GM12878 (cell line): ENCODE results near the gene CTDP1. TPM values are rescaled to one million over a fixed set of nuclear protein-coding genes. Genes with fewer than 3 reads are reported as not detected.

ENCODE experiments used
- ATAC-seq: fragments of 200-7000 bp; cut with Tn5 transposase; 3 replicates; pipeline ENCODE4 v1.9.1; 2020; ENCODE audit warnings: mild to moderate bottlenecking, moderate library complexity
- BruUV-seq: library from RNA; stranded (reverse); fragments of 400-500 nt; replicated peaks from 2 replicates; lab custom pipeline; 2021; lab: Mats Ljungman, UMichigan
- CTCF ChIA-PET: fragments of 300-600 bp; sonication (Branson Sonifier 250); formaldehyde crosslinking; extraction: SDS; loops from one replicate; lab custom pipeline; 2021; ENCODE audit warnings: inconsistent platforms; lab: Yijun Ruan, JAX
- POLR2A ChIA-PET: fragments of 350-600 bp; formaldehyde crosslinking; extraction: SDS; loops from one replicate; lab custom pipeline; 2021; ENCODE audit warnings: inconsistent platforms; lab: Charles Lee
- RAD21 ChIA-PET: fragments of 300-600 bp; sonication (Branson Sonifier 250); formaldehyde crosslinking; loops from one replicate; lab custom pipeline; 2023; ENCODE audit warnings: antibody characterized with exemption; ENCODE audit not compliant: unreplicated experiment; lab: Charles Lee
- SMC1A ChIA-PET: fragments of 300-600 bp; sonication (Branson Sonifier 250); formaldehyde crosslinking; loops from one replicate; lab custom pipeline; 2023; ENCODE audit not compliant: unreplicated experiment, uncharacterized antibody; lab: Charles Lee
- DNase-seq: peaks from one replicate; pipeline ENCODE4 v3.0.0-alpha.2; 2011; ENCODE audit warnings: low read depth, low spot score
- FAIRE-seq: peaks from 3 replicates; lab custom pipeline; 2011; peaks lifted over from hg19 to GRCh38; lab: Jason Lieb, UNC
- H2AFZ ChIP-seq: 2 replicates; pipeline ENCODE4 v1.6.0; 2011; ENCODE audit warnings: low read depth, low read length, control low read depth; ENCODE audit not compliant: control insufficient read depth
- H3K27ac ChIP-seq: 2 replicates; pipeline ENCODE4 v1.5.1; 2011; ENCODE audit warnings: control low read depth; ENCODE audit not compliant: control insufficient read depth, insufficient read depth
- H3K27me3 ChIP-seq, 2 experiments: replicated peaks in 1 of 2; 2 replicates each; pipeline versions ENCODE4 v1.6.0 to v1.6.1; 2011; ENCODE audit warnings: low read length in 1 of 2; ENCODE audit not compliant: control insufficient read depth in 2 of 2, insufficient read depth in 2 of 2
- H3K36me3 ChIP-seq, 2 experiments: 2 replicates each; pipeline ENCODE4 v1.5.1; 2011; ENCODE audit warnings: low read length in 1 of 2; ENCODE audit not compliant: control insufficient read depth in 2 of 2, insufficient read depth in 2 of 2
- H3K4me1 ChIP-seq: 2 replicates; pipeline ENCODE4 v1.6.1; 2011; ENCODE audit warnings: mild to moderate bottlenecking, low read length, moderate library complexity, mixed read lengths; ENCODE audit not compliant: control insufficient read depth, insufficient read depth
- H3K4me2 ChIP-seq: 2 replicates; pipeline ENCODE4 v1.6.0; 2011; ENCODE audit warnings: control low read depth; ENCODE audit not compliant: control insufficient read depth, insufficient read depth
- H3K4me3 ChIP-seq: fragments of 200-600 bp; sonication (generic); 2 replicates; pipeline ENCODE4 v1.5.1; 2016
- H3K79me2 ChIP-seq: 2 replicates; pipeline ENCODE4 v1.6.0; 2011; ENCODE audit warnings: low read length; ENCODE audit not compliant: control insufficient read depth, insufficient read depth
- H3K9ac ChIP-seq: 2 replicates; pipeline ENCODE4 v1.8.0; 2011; ENCODE audit warnings: low read length, control low read depth, mixed read lengths; ENCODE audit not compliant: control insufficient read depth, insufficient read depth
- H3K9me3 ChIP-seq: replicated peaks from 3 replicates; pipeline ENCODE4 v1.5.1; 2011; ENCODE audit warnings: mild to moderate bottlenecking, low read length; ENCODE audit not compliant: control insufficient read depth, insufficient read depth
- H4K20me1 ChIP-seq: 2 replicates; pipeline ENCODE4 v1.6.0; 2011; ENCODE audit not compliant: control insufficient read depth, insufficient read depth
- ATF3 ChIP-seq: IDR thresholded peaks from 2 replicates; pipeline ENCODE4 v1.6.1; 2011; ENCODE audit warnings: low read depth, mild to moderate bottlenecking, low read length, moderate library complexity, borderline replicate concordance; ENCODE audit errors: extremely low read depth
- DPF2 ChIP-seq: fragments of 450-650 bp; IDR thresholded peaks from 2 replicates; pipeline ENCODE4 v1.6.1; 2017; ENCODE audit warnings: mild to moderate bottlenecking
- EZH2 ChIP-seq: IDR thresholded peaks from 2 replicates; pipeline ENCODE4 v1.6.1; 2012; ENCODE audit warnings: low read depth, mild to moderate bottlenecking, control low read depth, inconsistent platforms, low read length, borderline replicate concordance; ENCODE audit not compliant: control insufficient read depth
- HSF1 ChIP-seq: fragments of 150-350 bp; IDR thresholded peaks from 2 replicates; pipeline ENCODE4 v1.6.1; 2014; ENCODE audit warnings: mild to moderate bottlenecking, low read depth, low read length
- KAT2A ChIP-seq: conservative IDR thresholded peaks from 2 replicates; pipeline ENCODE4 v1.6.1; 2011; ENCODE audit warnings: low read depth, low read length; ENCODE audit not compliant: control insufficient read depth
- MTA2 ChIP-seq: fragments of 450-650 bp; IDR thresholded peaks from 2 replicates; pipeline ENCODE4 v1.6.1; 2016; ENCODE audit warnings: low read depth, mild to moderate bottlenecking, moderate library complexity
- MXI1 ChIP-seq: fragments of 150-350 bp; IDR thresholded peaks from 2 replicates; pipeline ENCODE4 v1.6.1; 2011; ENCODE audit warnings: low read depth, mild to moderate bottlenecking, inconsistent platforms, low read length, improper control_type of control experiment
- POLR2AphosphoS5 ChIP-seq: IDR thresholded peaks from 2 replicates; pipeline ENCODE4 v1.6.1; 2011; ENCODE audit warnings: mild to moderate bottlenecking, low read length, inconsistent platforms
- POU2F2 ChIP-seq: IDR thresholded peaks from 3 replicates; pipeline ENCODE4 v1.6.1; 2011; ENCODE audit warnings: low read depth, mild to moderate bottlenecking, low read length, borderline replicate concordance
- STAT3 ChIP-seq: IDR thresholded peaks from 2 replicates; pipeline ENCODE4 v1.6.1; 2011; ENCODE audit warnings: low read depth, low read length, improper control_type of control experiment
- TARDBP ChIP-seq: IDR thresholded peaks from 2 replicates; pipeline ENCODE4 v1.6.1; 2016; ENCODE audit warnings: borderline replicate concordance
- YBX1 ChIP-seq: fragments of 450-650 bp; IDR thresholded peaks from 2 replicates; pipeline ENCODE4 v1.6.1; 2016; ENCODE audit warnings: antibody characterized with exemption
- ZNF24 ChIP-seq: fragments of 450-650 bp; IDR thresholded peaks from 2 replicates; pipeline ENCODE4 v1.6.1; 2017; ENCODE audit warnings: antibody characterized with exemption, mild to moderate bottlenecking
- ZNF687 ChIP-seq: fragments of 450-650 bp; IDR thresholded peaks from 2 replicates; pipeline ENCODE4 v1.6.1; 2017; ENCODE audit warnings: mild to moderate bottlenecking, moderate library complexity
- WGBS: methylation state at CpG from one replicate; pipeline ENCODE4 v1.1.6; 2016; ENCODE audit warnings: low lambda C conversion rate; ENCODE audit not compliant: insufficient replicate concordance, insufficient coverage; ENCODE audit errors: missing lambda C conversion rate; 5-methylcytosine and 5-hydroxymethylcytosine counted together
- in situ Hi-C: fragments of 300-500 bp; cut with MboI; formaldehyde crosslinking; loops from 9 replicates; pipeline ENCODE4 v1.14.3; 2018; ENCODE audit warnings: mixed read lengths
- intact Hi-C: fragments of 100-400 bp; cut with micrococcal nuclease; formaldehyde crosslinking; loops from one replicate; pipeline ENCODE4 v1.14.2; 2022; ENCODE audit not compliant: unreplicated experiment
- polyA plus RNA-seq, 11 experiments: library from polyadenylated mRNA; depleted of rRNA in 4 of 11; unstranded in 6 of 11; stranded (reverse) in 5 of 11; fragments of >200 nt; fragmentation: Nextera tagmentation in 4 of 11; fragmentation: Illumina TruSeq in 1 of 11; extraction: Ambion mirVana in 4 of 11; extraction: Trizol in 1 of 11; gene quantifications; 1 replicate in 1 of 11; 2 replicates in 10 of 11; pipeline versions ENCODE4 v1.2.1 to v1.2.3, GENCODE V29; 2011 to 2016; ENCODE audit warnings: inconsistent platforms in 2 of 11, missing spikeins in 2 of 11, low read depth in 1 of 11
- total RNA-seq, 4 experiments: library from RNA; depleted of rRNA in 3 of 4; stranded (reverse); fragments of >200 nt in 3 of 4; fragmentation: Illumina TruSeq in 1 of 4; extraction: Trizol in 1 of 4; gene quantifications; 2 replicates each; pipeline versions ENCODE4 v1.2.1 to v1.2.3, GENCODE V29; 2013 to 2021
- TF ChIP-seq, protein P1 (sequence below): fragments of 450-650 bp; IDR thresholded peaks from 2 replicates; pipeline ENCODE4 v1.6.1; 2017; ENCODE audit warnings: low read depth, mild to moderate bottlenecking, moderate library complexity
- TF ChIP-seq, protein P2 (sequence below): fragments of 450-650 bp; IDR thresholded peaks from 2 replicates; pipeline ENCODE4 v1.6.1; 2017; ENCODE audit warnings: mild to moderate bottlenecking, low read depth, inconsistent platforms; ENCODE audit not compliant: poor library complexity, severe bottlenecking

The CTDP1 gene
- total and polyA plus RNA-seq, 10 of the 15 experiments (the other 5 are each of a cell fraction or from before 2014, with no cell fraction given) = 0.32 to 31.3 (median 8.8) TPM

DNA sequence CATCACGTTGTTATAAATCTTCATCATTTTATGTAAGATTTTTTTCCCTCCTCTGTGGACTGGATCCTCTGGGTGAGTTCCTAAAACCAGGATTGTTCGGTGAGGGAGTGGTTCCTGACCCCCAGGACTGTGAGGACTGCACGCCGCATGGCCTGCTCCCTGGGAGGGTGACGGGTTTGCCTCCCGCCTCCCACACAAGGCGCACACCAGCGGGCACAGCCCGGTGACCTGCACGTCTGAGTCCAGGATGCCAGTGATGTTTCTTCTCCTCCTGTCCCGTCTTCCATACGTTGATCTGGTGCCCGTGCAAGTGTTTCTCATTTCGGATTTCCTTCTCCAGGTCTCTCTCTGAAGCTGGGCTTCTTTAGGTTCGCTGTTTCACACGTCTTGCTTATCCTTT, 27.1 kb downstream of the CTDP1 start:
- no peak overlapping the region for H3K9ac ChIP-seq
- 96% methylated on average over 16 of the region's 16 CpGs for WGBS
- RAD21 ChIA-PET = no interaction called here
- peaks cover 20% of the 10 kb centered on the region for H3K4me1 ChIP-seq
- POLR2A ChIA-PET = no interaction called here
- H3K79me2 ChIP-seq = no peaks in the 10 kb centered on the region
- CTCF ChIA-PET = no interaction called here
- intact Hi-C loops = no loop called here
- in situ Hi-C loops = no loop called here
- no peaks in the 10 kb centered on the region for H3K27me3 ChIP-seq
- no peak overlapping the region for H2AFZ ChIP-seq
- ATAC-seq = no peak
- no peak for FAIRE-seq
- no peaks in the 10 kb centered on the region for H3K9me3 ChIP-seq
- DNase-seq = no peak
- BruUV-seq = no TSS peak
- no peak overlapping the region for H3K4me3 ChIP-seq
- SMC1A ChIA-PET = no interaction called here
- no peak overlapping the region for H3K27ac ChIP-seq
- H3K36me3 ChIP-seq = peaks cover 23 to 31% of the 10 kb centered on the region in 2 experiments; a peak in 3 of 4 replicates
- no peak overlapping the region for H3K4me2 ChIP-seq
- no peaks in the 10 kb centered on the region for H4K20me1 ChIP-seq
- TF ChIP-seq KAT2A (no peak), DPF2 (no peak), EZH2 (no peak), POLR2AphosphoS5 (no peak), MTA2 (no peak), STAT3 (no peak), TARDBP (no peak), ZNF24 (no peak), YBX1 (no peak), HSF1 (no peak), MXI1 (no peak), ZNF687 (no peak), POU2F2 (no peak), ATF3 (no peak)
- TF ChIP-seq, protein P1, sequence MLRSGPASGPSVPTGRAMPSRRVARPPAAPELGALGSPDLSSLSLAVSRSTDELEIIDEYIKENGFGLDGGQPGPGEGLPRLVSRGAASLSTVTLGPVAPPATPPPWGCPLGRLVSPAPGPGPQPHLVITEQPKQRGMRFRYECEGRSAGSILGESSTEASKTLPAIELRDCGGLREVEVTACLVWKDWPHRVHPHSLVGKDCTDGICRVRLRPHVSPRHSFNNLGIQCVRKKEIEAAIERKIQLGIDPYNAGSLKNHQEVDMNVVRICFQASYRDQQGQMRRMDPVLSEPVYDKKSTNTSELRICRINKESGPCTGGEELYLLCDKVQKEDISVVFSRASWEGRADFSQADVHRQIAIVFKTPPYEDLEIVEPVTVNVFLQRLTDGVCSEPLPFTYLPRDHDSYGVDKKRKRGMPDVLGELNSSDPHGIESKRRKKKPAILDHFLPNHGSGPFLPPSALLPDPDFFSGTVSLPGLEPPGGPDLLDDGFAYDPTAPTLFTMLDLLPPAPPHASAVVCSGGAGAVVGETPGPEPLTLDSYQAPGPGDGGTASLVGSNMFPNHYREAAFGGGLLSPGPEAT = no peak
- TF ChIP-seq, protein P2, sequence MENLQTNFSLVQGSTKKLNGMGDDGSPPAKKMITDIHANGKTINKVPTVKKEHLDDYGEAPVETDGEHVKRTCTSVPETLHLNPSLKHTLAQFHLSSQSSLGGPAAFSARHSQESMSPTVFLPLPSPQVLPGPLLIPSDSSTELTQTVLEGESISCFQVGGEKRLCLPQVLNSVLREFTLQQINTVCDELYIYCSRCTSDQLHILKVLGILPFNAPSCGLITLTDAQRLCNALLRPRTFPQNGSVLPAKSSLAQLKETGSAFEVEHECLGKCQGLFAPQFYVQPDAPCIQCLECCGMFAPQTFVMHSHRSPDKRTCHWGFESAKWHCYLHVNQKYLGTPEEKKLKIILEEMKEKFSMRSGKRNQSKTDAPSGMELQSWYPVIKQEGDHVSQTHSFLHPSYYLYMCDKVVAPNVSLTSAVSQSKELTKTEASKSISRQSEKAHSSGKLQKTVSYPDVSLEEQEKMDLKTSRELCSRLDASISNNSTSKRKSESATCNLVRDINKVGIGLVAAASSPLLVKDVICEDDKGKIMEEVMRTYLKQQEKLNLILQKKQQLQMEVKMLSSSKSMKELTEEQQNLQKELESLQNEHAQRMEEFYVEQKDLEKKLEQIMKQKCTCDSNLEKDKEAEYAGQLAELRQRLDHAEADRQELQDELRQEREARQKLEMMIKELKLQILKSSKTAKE = no peak
